Fibroblast of skin of right biceps (primary cell): ENCODE data around the gene HTR3A.
"Not testable (repeated sequence)": the region's sequence is repeated elsewhere in the genome, so short reads cannot be mapped to it uniquely, and the experiment has no call there.

Source experiments
- DNase-seq: peaks from one replicate; pipeline ENCODE4 v3.0.0-alpha.2; 2013

The HTR3A gene

DNA sequence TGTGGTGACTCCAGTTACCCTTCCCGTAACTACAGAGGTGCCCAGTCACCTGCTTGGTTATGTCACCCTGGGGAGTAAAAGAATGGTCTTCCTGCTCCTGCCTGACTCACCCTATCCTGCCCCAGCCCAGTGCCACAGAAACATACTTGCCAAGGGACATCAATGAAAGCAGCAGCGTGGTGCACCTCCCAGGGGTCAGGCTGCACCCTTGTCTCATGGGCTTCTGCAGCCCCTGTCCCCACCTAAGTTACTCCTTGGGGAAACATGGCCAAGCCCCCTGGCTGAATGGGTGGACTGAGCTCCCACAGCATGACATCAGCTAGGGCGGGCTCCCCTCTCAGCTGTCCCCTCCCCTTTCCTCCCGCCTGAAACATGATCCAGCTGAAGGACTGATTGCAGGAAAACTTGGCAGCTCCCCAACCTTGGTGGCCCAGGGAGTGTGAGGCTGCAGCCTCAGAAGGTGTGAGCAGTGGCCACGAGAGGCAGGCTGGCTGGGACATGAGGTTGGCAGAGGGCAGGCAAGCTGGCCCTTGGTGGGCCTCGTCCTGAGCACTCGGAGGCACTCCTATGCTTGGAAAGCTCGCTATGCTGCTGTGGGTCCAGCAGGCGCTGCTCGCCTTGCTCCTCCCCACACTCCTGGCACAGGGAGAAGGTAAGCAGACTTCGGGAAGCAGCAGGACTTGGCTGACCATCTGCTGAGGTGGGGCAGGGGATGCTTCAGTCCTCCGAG is at the start of gene HTR3A:
Gene HTR3A (plus strand): TSS at position 368 of the 730 bp plus-strand sequence. CDS start 218 bp downstream, at position 586.
- DNase-seq, result peak; percentile 22

GRCh38 chr11:113926273-113927197 is 48.4 kb upstream of the HTR3A start:
- DNase-seq, result no peak

GRCh38 chr11:113928311-113928710 is 46.6 kb upstream of the HTR3A start:
- DNase-seq, result no peak

- no peak for DNase-seq
These were observed 42.1 kb upstream of the HTR3A start for GRCh38 chr11:113932788-113933187.

GRCh38 chr11:113934193-113934592 is 40.7 kb upstream of the HTR3A start:
- DNase-seq, result not testable (repeated sequence)

DNA sequence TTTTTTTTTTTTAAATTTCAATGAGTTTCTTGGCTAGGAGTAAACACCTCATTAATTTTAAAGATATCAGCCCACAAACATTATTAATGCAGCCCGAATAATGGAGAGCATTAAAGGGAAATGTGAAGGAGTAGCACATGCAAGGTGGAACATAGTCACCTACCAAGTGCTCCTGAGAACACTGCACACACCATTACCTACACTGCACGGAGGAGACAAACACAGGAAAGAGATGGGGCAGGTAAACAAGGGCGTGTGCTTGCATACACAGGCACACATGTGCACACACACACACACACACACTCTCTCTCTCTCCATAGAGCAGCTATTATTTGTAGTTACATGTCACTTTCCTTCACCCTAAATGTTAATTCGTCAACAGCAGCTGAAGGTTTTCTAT is 40.1 kb upstream of the HTR3A start:
- DNase-seq, result no peak

- no peak for DNase-seq
These were observed 39.0 kb upstream of the HTR3A start for GRCh38 chr11:113935858-113936257.

DNA sequence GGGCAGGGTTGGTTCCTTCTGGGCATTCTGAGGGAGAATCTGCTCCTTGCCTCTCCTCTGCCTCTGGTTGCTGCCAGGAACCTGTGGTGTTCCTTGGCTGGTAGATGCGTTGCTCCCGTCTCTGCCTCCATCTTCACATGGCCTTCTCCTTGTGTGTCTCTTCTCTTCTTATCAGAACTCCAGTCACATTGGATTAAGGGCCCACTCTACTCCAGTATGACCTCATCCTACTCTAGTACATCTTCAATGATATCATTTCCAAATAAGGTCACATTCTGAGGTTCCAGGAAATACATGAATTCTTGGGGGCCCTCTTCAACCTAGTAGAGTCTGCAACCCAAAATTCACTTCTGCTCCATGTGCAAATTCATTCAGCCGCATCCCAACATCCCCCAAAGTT is 37.0 kb upstream of the HTR3A start:
- no peak for DNase-seq

DNA sequence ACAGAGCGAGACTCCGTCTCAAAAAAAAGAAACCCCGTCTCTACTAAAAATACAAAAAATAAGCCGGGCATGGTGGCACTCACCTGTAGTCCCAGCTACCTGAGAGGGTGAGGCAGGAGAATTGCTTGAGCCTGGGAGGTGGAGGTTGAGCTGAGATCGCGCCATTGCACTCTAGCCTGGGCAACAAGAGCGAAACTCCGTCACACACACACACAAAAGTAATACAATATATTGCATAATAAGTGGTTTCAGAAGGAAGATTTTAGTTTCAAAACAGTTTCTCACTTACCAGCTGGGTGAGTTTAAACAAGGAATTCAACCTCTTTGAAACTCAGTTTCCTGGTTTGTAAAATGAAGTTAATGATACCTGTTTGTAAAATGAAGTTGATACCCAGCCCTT is 32.7 kb upstream of the HTR3A start:
- DNase-seq, result no peak

- DNase-seq, result not testable (repeated sequence)
These were observed 28.7 kb upstream of the HTR3A start for GRCh38 chr11:113946162-113946561.

DNA sequence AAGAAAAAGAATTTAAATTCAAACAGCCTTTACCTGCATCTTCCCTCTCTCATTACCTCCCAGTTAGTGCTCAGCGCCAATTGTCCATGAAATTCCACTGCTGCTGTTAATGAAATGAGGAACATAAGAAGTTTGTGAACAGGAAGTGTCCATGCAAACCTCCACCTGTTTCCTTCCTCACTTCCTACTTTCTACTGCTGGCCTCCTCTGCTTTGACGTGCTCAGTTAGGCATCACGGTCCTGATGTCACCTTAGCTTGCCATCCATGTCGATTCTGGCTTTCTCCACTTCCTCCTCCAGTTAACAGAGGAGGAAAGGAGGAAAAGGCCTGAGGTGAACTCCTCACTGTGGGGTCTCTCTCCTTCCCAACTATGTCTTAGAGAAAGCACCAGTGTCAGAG is 26.9 kb upstream of the HTR3A start:
- no peak for DNase-seq

DNA sequence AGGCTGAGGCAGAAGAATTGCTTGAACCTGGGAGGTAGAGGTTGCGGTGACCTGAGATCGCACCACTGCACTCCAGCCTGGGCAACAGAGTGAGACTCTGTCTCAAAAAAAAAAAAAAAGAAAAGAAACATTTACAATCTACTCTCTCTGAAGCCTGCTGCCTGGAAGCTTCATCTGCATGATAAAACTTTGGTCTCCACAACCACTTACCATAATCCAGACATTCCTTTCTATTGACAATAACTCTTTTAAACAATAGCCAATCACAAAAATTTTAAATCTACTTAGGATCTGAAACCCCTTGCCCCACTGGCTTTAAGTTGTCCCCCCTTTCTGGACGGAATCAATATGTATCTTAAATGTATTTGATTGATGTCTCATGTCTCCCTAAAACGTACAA is 25.0 kb upstream of the HTR3A start:
- DNase-seq, result no peak

DNA sequence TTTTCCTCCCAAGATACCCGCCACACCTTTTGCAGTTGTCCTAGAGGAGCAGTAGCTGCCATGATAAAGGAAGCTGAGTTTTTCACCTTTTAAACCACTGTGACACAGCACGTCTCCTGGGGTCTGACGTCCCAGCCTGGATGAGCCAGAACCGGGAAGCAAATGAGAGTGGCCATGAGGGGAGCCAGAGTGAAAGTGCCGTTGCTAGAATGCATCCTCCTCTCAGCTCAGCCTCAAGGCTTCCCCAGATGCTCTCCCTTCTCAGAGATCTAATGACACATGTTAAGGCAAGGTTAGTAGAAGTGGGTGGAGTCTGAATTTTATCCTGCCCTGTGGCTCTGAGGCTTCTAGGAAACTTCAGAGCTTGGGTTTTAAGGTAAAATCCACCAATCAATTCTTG is 23.4 kb upstream of the HTR3A start:
- DNase-seq, result no peak

DNA sequence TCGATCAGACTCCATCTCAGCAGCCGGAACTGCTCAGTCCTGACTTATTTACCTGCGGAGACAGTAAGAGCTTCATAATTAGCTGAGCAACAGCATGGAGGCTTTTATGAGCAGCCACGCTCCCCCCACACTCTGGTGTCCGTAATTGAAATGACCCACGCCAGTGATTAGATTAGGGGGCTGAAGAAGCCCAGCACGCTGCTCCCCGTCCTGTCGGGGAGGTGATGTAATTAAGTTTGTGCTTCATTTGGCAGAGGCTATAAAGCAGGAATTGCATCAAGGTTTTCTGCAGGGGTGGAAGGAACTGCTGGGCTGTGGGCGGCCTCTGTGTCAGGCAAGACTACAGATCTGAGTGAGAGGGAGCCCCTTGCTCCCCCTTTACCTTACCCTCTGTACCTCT is 22.8 kb upstream of the HTR3A start:
- no peak for DNase-seq

DNA sequence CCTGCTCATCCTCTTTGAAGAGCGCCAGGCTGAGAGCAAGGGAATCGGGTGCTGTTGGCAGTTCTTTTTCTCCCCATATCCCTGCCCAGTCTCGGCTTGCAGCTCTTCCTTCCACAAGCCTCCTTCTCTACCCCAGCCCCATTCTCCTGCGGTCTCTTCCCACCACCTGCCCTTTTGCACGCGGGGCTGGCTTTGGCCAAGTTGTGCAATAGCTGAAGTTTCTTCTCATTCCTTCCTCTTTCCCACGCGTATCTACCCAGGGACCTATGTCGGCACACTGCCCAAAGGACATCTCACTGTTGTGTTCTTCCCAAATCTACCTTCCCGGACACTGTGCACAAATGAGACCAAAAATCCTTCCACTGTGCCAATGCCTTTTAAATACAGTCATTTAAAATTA is 22.3 kb upstream of the HTR3A start:
- DNase-seq, result no peak

GRCh38 chr11:113954235-113954634 is 20.7 kb upstream of the HTR3A start:
- DNase-seq, result no peak

DNA sequence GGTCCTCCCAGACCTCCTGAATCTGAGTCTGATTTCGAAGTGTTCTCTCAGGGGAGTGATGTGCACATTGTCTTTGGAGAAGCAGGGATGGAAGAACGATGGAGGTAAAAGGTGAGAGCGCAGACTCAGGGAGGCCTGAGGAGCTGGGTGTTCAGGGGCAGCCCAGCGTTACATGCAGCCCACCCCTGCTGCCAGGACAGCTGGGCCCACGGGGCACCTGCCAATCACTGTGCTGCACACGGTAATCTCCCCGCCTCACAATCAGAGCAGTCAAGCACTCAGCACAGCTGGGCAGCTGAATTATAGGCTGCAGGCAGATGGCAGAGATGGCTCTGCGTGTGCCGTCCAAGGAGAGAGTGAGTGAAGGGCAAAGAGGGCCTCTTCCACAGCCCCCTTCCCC is 17.9 kb upstream of the HTR3A start:
- DNase-seq, result no peak

DNA sequence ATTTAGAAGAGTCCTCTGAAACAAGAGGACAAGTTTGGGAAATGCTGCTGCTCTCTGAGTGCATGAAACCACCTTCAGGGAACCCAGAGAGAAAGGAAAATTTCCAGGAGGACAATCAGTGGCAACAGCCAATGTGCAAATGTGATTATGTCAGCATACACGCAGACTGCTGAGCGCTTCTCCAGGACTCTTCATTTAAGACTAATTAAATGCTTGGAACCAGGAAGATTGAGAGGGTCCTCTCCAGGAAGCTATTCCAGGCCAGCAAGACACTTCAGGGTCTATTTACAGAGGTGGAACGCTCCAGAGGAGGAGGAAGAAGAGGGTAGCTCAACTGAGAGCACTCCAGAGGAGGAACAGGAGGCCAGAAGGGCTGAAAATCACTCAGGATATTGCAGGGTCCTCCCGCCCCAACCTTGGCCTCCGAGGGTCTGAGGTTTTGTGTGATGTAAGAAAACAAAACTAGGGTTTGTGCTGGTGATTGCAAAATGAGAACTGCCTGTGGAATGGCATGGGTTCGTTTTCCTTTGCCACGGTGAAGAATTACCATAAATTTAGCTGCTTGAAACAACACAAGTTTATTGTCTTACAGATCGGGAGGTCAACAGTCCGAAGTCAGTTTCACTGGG is 14.1 kb upstream of the HTR3A start:
- no peak for DNase-seq

DNA sequence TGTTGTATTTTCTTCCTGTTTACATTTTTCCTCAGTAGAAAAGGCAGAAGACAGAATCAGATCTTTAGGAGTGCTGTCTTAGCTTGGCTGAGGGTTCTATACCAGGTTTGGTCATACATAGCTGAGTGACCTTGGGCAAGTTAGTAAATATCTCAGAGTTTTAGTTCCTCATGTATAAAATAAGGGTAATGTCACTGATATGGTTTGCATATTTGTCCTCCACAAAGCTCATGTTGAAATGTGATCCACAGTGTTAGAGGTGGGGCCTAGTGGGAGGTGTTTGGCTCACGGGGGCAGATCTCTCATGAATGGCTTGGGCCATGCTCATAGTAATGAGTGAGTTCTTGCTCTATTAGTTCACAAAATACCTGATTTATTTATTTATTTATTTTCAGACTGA is 7.5 kb upstream of the HTR3A start:
- DNase-seq, result no peak

DNA sequence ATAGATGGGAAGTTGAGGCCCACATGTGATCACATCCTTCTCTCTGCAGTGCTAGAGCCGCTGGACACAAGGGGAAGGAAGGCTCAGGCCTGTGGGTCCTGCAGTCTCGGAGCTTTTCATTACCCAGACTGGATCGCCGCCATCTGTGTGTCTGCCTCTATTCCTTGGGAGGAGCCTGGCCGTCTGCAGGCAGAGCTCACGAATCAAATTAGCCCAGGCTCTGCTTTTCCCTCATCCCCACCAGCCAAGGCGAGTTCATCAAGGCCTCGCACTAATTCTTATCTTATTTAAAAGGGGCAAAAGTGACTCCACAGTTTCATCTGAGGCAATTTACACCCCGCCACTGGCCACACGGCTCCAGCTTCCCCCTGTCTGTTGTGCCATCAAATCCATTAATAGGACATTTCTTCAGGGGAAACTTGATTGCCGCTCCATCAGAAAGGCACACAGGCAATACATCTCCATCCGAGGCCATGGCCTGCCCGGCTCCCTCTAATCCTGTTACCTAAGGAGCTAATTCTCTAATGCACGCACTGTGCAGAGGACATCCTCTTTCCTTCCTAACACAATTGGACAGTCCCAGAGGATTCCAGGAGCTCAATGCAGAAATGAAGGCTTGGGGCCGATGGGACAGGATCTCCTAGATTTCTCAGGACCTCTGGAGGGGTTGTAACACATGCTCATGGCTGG is 3.3 kb upstream of the HTR3A start:
- no peak for DNase-seq

DNA sequence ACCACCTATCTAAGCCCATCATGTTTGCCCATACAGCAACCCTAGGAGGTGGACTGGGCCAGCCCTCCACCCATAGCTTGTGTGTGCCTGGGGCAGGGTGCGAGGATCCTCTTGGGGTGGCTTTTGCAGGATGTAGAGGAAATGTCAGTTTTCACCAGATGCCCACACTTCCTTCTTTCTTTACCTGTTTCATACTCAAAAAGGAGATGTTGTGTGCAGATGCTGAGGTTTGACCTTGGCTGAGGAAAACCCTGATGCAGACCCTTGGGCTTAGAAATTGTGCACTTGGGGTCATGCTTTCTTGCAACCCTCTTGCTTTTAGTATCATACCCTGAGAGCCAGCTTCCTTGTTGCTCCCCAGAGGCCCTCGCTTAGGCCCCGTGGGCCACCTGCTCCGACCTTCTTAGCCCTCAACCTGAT is 2.2 kb downstream of the HTR3A start:
- DNase-seq, result no peak

GRCh38 chr11:113977701-113978100 is 2.8 kb downstream of the HTR3A start:
- no peak for DNase-seq

DNA sequence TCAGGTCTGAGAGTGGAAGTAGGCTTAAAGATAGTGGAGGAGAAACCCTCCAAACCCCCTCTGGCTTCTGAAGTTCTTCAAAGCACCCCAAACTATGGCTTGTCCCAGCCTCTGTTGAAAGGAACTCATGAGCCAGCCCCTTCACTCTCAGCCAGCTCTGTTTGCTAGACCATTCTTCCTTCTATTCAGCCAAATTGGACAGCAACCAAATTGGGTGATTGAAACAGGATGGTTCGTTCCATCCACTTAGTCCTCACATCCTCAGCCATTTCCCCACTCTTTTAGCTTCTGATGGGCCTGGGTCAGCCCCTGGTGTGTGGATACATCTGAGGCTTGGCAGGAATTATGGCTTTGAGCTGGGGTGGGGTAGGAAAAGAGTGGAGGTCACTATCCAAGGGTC is 4.5 kb downstream of the HTR3A start:
- DNase-seq, result no peak
